H1 (cell line): ENCODE results near the gene MANSC1. TPM values are rescaled to one million over a fixed set of nuclear protein-coding genes. Genes with fewer than 3 reads are reported as not detected.
A peak's percentile ranks its signal among the peaks of the same experiment; 100 is the strongest.

Source experiments
- CTCF ChIA-PET: fragments of 300-600 bp; sonication (Branson Sonifier 250); formaldehyde crosslinking; loops from one replicate; lab custom pipeline; 2021; ENCODE audit not compliant: partially characterized antibody; lab: Charles Lee
- POLR2A ChIA-PET: fragments of 300-600 bp; sonication (Branson Sonifier 250); formaldehyde crosslinking; loops from one replicate; lab custom pipeline; 2021; ENCODE audit warnings: inconsistent platforms; ENCODE audit not compliant: partially characterized antibody; lab: Charles Lee
- DNase-seq, 2 experiments: peaks; one replicate each; pipeline versions ENCODE4 v3.0.0 to v3.0.0-alpha.2; 2010 to 2022; ENCODE audit warnings: low spot score in 2 of 2, low read depth in 1 of 2, mixed read lengths in 1 of 2
- FAIRE-seq: peaks from 2 replicates; lab custom pipeline; 2011; peaks lifted over from hg19 to GRCh38; lab: Jason Lieb, UNC
- H2AFZ ChIP-seq: 2 replicates; pipeline ENCODE4 v1.8.1; 2012; ENCODE audit warnings: low read length, inconsistent platforms
- H2AK5ac ChIP-seq: 2 replicates; pipeline ENCODE4 v1.6.1; 2013; ENCODE audit warnings: low read depth, low read length
- H2BK120ac ChIP-seq: replicated peaks from 2 replicates; pipeline ENCODE3; 2013; ENCODE audit warnings: low read depth, low read length, inconsistent platforms
- H2BK12ac ChIP-seq: 2 replicates; pipeline ENCODE4 v1.6.1; 2013; ENCODE audit warnings: low read depth, low read length
- H2BK15ac ChIP-seq: 2 replicates; pipeline ENCODE4 v1.6.1; 2013; ENCODE audit warnings: low read length
- H2BK20ac ChIP-seq: 2 replicates; pipeline ENCODE4 v1.6.1; 2013; ENCODE audit warnings: low read length
- H2BK5ac ChIP-seq: 2 replicates; pipeline ENCODE4 v1.6.1; 2013; ENCODE audit warnings: low read depth, low read length
- H3K14ac ChIP-seq: 2 replicates; pipeline ENCODE4 v1.6.1; 2013; ENCODE audit warnings: inconsistent platforms; ENCODE audit not compliant: insufficient read length
- H3K18ac ChIP-seq: 2 replicates; pipeline ENCODE4 v1.6.1; 2013; ENCODE audit warnings: low read length; ENCODE audit errors: extremely low read depth
- H3K23ac ChIP-seq: 2 replicates; pipeline ENCODE4 v1.6.1; 2013; ENCODE audit warnings: inconsistent platforms; ENCODE audit not compliant: insufficient read length
- H3K23me2 ChIP-seq: 2 replicates; pipeline ENCODE4 v1.6.1; 2013; ENCODE audit warnings: low read depth, low read length
- H3K27ac ChIP-seq: 2 replicates; pipeline ENCODE4 v1.6.1; 2011; ENCODE audit warnings: low read depth, low read length, inconsistent platforms
- H3K27me3 ChIP-seq, 4 experiments: replicated peaks in 1 of 4; 1 replicate in 1 of 4; 2 replicates in 3 of 4; pipeline versions ENCODE4 v1.6.1 to v1.8.1; 2011 to 2013; ENCODE audit warnings: low read length in 3 of 4, mild to moderate bottlenecking in 3 of 4, inconsistent platforms in 2 of 4, mixed read lengths in 2 of 4, moderate library complexity in 1 of 4; ENCODE audit not compliant: control insufficient read depth in 3 of 4, insufficient read depth in 3 of 4; ENCODE audit errors: extremely low read depth in 1 of 4
- H3K36me3 ChIP-seq, 4 experiments: 2 replicates each; pipeline versions ENCODE4 v1.6.1 to v1.8.1; 2011 to 2013; ENCODE audit warnings: mild to moderate bottlenecking in 4 of 4, low read length in 3 of 4, moderate library complexity in 2 of 4, control low read depth in 1 of 4, inconsistent platforms in 1 of 4; ENCODE audit not compliant: insufficient read depth in 4 of 4, control insufficient read depth in 2 of 4
- H3K4ac ChIP-seq: replicated peaks from 2 replicates; pipeline ENCODE3; 2013; ENCODE audit warnings: low read length, low read depth, mixed read lengths, inconsistent platforms; ENCODE audit not compliant: insufficient read length
- H3K4me1 ChIP-seq, 4 experiments: replicated peaks in 1 of 4; 1 replicate in 1 of 4; 2 replicates in 3 of 4; pipeline versions ENCODE4 v1.6.1 to v1.8.1; 2011 to 2013; ENCODE audit warnings: low read length in 3 of 4, inconsistent platforms in 2 of 4, mixed read lengths in 1 of 4; ENCODE audit not compliant: insufficient read depth in 4 of 4, control insufficient read depth in 3 of 4
- H3K4me2 ChIP-seq, 2 experiments: 2 replicates each; pipeline versions ENCODE4 v1.6.1 to v1.8.1; 2011 to 2013; ENCODE audit warnings: low read depth in 2 of 2, low read length in 2 of 2, control low read depth in 1 of 2, inconsistent platforms in 1 of 2, mild to moderate bottlenecking in 1 of 2; ENCODE audit not compliant: insufficient read depth in 1 of 2
- H3K4me3 ChIP-seq, 4 experiments: fragments of 200-600, 300-600 bp in 1 of 4; sonication (generic), shearing (Covaris generic), sonication (Bioruptor Twin) in 1 of 4; 2 replicates each; pipeline versions ENCODE4 v1.5.1 to v1.8.1; 2011 to 2016; ENCODE audit warnings: low read length in 4 of 4, low read depth in 3 of 4, control low read depth in 2 of 4, inconsistent platforms in 2 of 4, mild to moderate bottlenecking in 2 of 4, mixed read lengths in 1 of 4, moderate library complexity in 1 of 4; ENCODE audit not compliant: insufficient read depth in 2 of 4; ENCODE audit errors: extremely low read depth in 1 of 4
- H3K56ac ChIP-seq: replicated peaks from 2 replicates; pipeline ENCODE3; 2013; ENCODE audit warnings: low read depth, mild to moderate bottlenecking, mixed read lengths, low read length, inconsistent platforms; ENCODE audit not compliant: insufficient read length
- H3K79me1 ChIP-seq: 2 replicates; pipeline ENCODE4 v1.6.1; 2013; ENCODE audit warnings: low read depth, low read length, control low read depth
- H3K79me2 ChIP-seq, 2 experiments: 2 replicates each; pipeline versions ENCODE4 v1.6.1 to v1.8.1; 2012 to 2013; ENCODE audit warnings: low read length in 2 of 2, mild to moderate bottlenecking in 2 of 2, inconsistent platforms in 1 of 2; ENCODE audit not compliant: insufficient read depth in 2 of 2, control insufficient read depth in 1 of 2
- H3K9ac ChIP-seq, 4 experiments: replicated peaks in 1 of 4; 1 replicate in 1 of 4; 2 replicates in 3 of 4; pipeline versions ENCODE4 v1.6.1 to v1.8.1; 2011 to 2013; ENCODE audit warnings: low read depth in 3 of 4, low read length in 3 of 4, control low read depth in 2 of 4, mild to moderate bottlenecking in 2 of 4, moderate library complexity in 2 of 4, inconsistent platforms in 1 of 4; ENCODE audit errors: extremely low read depth in 1 of 4
- H3K9me3 ChIP-seq, 2 experiments: 2 replicates each; pipeline versions ENCODE4 v1.6.1 to v1.8.1; 2012 to 2013; ENCODE audit warnings: mild to moderate bottlenecking in 2 of 2, moderate library complexity in 2 of 2, control low read depth in 1 of 2, inconsistent platforms in 1 of 2, low read depth in 1 of 2, low read length in 1 of 2, mixed read lengths in 1 of 2; ENCODE audit not compliant: insufficient read depth in 2 of 2
- H4K20me1 ChIP-seq, 2 experiments: replicated peaks in 1 of 2; 2 replicates each; pipeline versions ENCODE3 to v1.8.1; 2011 to 2013; ENCODE audit warnings: inconsistent platforms in 2 of 2, low read length in 2 of 2, mild to moderate bottlenecking in 1 of 2; ENCODE audit not compliant: insufficient read depth in 2 of 2, control insufficient read depth in 1 of 2
- H4K5ac ChIP-seq: 2 replicates; pipeline ENCODE4 v1.6.1; 2013; ENCODE audit warnings: low read length, low read depth, mixed read lengths, inconsistent platforms; ENCODE audit not compliant: insufficient read length
- H4K8ac ChIP-seq: 2 replicates; pipeline ENCODE4 v1.8.0; 2013; ENCODE audit warnings: mild to moderate bottlenecking, moderate library complexity, low read length, inconsistent platforms; ENCODE audit not compliant: insufficient read depth; ENCODE audit errors: extremely low read depth
- H4K91ac ChIP-seq: replicated peaks from 2 replicates; pipeline ENCODE3; 2013; ENCODE audit warnings: low read length, mixed read lengths, inconsistent platforms; ENCODE audit not compliant: insufficient read length
- BACH1 ChIP-seq: IDR thresholded peaks from 2 replicates; pipeline ENCODE4 v1.6.1; 2012; ENCODE audit warnings: low read length, improper control_type of control experiment
- BCL11A ChIP-seq, 2 experiments: IDR thresholded peaks; one replicate each; pipeline ENCODE4 v1.6.1; 2011; ENCODE audit warnings: low read depth in 2 of 2, low read length in 2 of 2, mild to moderate bottlenecking in 2 of 2
- CBX5 ChIP-seq: fragments of 300-800, 300-1000 bp; sonication (generic); IDR thresholded peaks from 2 replicates; pipeline ENCODE4 v1.7.1; 2016; ENCODE audit warnings: antibody characterized with exemption, low read length, low read depth
- CBX8 ChIP-seq: fragments of 300-800, 300-1000 bp; sonication (generic); IDR thresholded peaks from 2 replicates; pipeline ENCODE4 v1.7.1; 2016; ENCODE audit warnings: low read depth, low read length, borderline replicate concordance
- GABPA ChIP-seq: IDR thresholded peaks from 2 replicates; pipeline ENCODE4 v1.6.1; 2011; ENCODE audit warnings: mild to moderate bottlenecking, low read length, moderate library complexity, borderline replicate concordance; ENCODE audit not compliant: insufficient read depth
- NRF1 ChIP-seq: IDR thresholded peaks from 2 replicates; pipeline ENCODE4 v1.6.1; 2011; ENCODE audit warnings: mild to moderate bottlenecking, low read depth, low read length, improper control_type of control experiment
- RBBP5 ChIP-seq: IDR thresholded peaks from 2 replicates; pipeline ENCODE4 v1.7.1; 2012; ENCODE audit warnings: low read depth, mild to moderate bottlenecking, inconsistent platforms, low read length, moderate library complexity, borderline replicate concordance
- SIN3A ChIP-seq, 2 experiments: IDR thresholded peaks in 1 of 2; conservative IDR thresholded peaks in 1 of 2; 2 replicates each; pipeline ENCODE4 v1.6.1; 2011 to 2012; ENCODE audit warnings: low read length in 2 of 2, improper control_type of control experiment in 1 of 2, low read depth in 1 of 2, mild to moderate bottlenecking in 1 of 2
- SIRT6 ChIP-seq: IDR thresholded peaks from one replicate; pipeline ENCODE4 v1.7.1; 2012; ENCODE audit warnings: low read length, inconsistent platforms
- SP1 ChIP-seq: IDR thresholded peaks from 2 replicates; pipeline ENCODE4 v1.6.1; 2011; ENCODE audit warnings: low read depth, low read length
- TBP ChIP-seq: IDR thresholded peaks from 2 replicates; pipeline ENCODE4 v1.6.1; 2011; ENCODE audit warnings: low read depth, low read length, improper control_type of control experiment
- TCF12 ChIP-seq: IDR thresholded peaks from 2 replicates; pipeline ENCODE4 v1.6.1; 2011; ENCODE audit warnings: low read depth, mild to moderate bottlenecking, low read length
- WGBS, 2 experiments: shearing (Covaris generic) in 1 of 2; methylation state at CpG; one replicate each; pipeline versions ENCODE4 v1.1.6 to v1.1.7; 2013 to 2015; ENCODE audit warnings: low lambda C conversion rate in 2 of 2, mixed read lengths in 2 of 2, inconsistent platforms in 1 of 2, low coverage in 1 of 2, missing lambda C conversion rate in 1 of 2; ENCODE audit not compliant: insufficient replicate concordance in 2 of 2, insufficient coverage in 1 of 2, insufficient read length in 1 of 2; ENCODE audit errors: extremely low coverage in 1 of 2, missing lambda C conversion rate in 1 of 2; 5-methylcytosine and 5-hydroxymethylcytosine counted together
- polyA plus RNA-seq, 7 experiments: library from polyadenylated mRNA; depleted of rRNA in 3 of 7; stranded (reverse) in 5 of 7; unstranded in 2 of 7; fragments of >200 nt in 5 of 7; fragments of 200-250 nt in 2 of 7; gene quantifications; 1 replicate in 5 of 7; 2 replicates in 1 of 7; 4 replicates in 1 of 7; pipeline versions ENCODE4 v1.2.1 to v1.2.3, GENCODE V29; 2011 to 2013; ENCODE audit warnings: missing spikeins in 2 of 7, mixed read lengths in 2 of 7
- total RNA-seq: library from RNA; stranded (reverse); fragmentation: NEBNext Ultra II Directional; extraction: Animal tissue kit (Norgen Biotek cat#: 25700); gene quantifications from 2 replicates; pipeline ENCODE4 v1.2.1, GENCODE V29; 2021

Gene MANSC1
- total and polyA plus RNA-seq, 2 of the 8 experiments (the other 6 are each of a cell fraction or from before 2014, with no cell fraction given), result 2.0 to 8.9 TPM

- Histone ChIP-seq H3K4ac (peak overlapping the region; percentile 3), H4K20me1 (no peaks in the 10 kb centered on the region), H3K27ac (no peak overlapping the region), H3K23me2 (no peaks in the 10 kb centered on the region), H3K9ac (no peak overlapping the region; a peak in 1 of 7 replicates), H4K91ac (peak overlapping the region; percentile 89), H3K4me1 (peaks cover 4 to 8% (median 7%) of the 10 kb centered on the region in 4 experiments; a peak in 5 of 7 replicates), H2BK120ac (peak overlapping the region; percentile 67), H3K4me2 (peak overlapping the region; percentile 25 to 65), H3K4me3 (peak overlapping the region in 1 of 4 experiments; percentile 8; a peak in 1 of 8 replicates), H2BK12ac (peak overlapping the region; percentile 91), H2AK5ac (peak overlapping the region; percentile 92; the same call in 1 of the 2 replicates), H3K9me3 (no peaks in the 10 kb centered on the region), H2BK20ac (peak overlapping the region; percentile 98), H3K27me3 (no peaks in the 10 kb centered on the region), H2AFZ (no peak overlapping the region; the same call in 1 of the 2 replicates), H3K14ac (no peak overlapping the region), H4K8ac (no peak overlapping the region), H3K23ac (no peak overlapping the region), H3K18ac (peak overlapping the region; percentile 96), H2BK5ac (peak overlapping the region; percentile 97), H3K56ac (no peak overlapping the region), H3K79me1 (no peaks in the 10 kb centered on the region), H2BK15ac (peak overlapping the region; percentile 83; the same call in 1 of the 2 replicates), H3K36me3 (peaks cover 0 to 4% (median 1%) of the 10 kb centered on the region in 4 experiments; a peak in 1 of 8 replicates), H4K5ac (peak overlapping the region; percentile 16), H3K79me2 (no peaks in the 10 kb centered on the region)
- DNase-seq, result peak in 1 of 2 experiments; percentile 27
- WGBS, 2 experiments, result 39% methylated on average over 7 of the region's 7 CpGs; no CpG with 5 or more reads in 1 of the 2 experiments
- ChIA-PET CTCF (interaction anchor here (0.6 to 1.9 kb wide), 19 partner anchors 8 to 352 kb away, joined by 3 to 8 read pairs (median 3); no protein-coding TSS in a partner anchor), POLR2A (interaction anchor here (1.0 to 1.3 kb wide), 3 partner anchors 13 to 80 kb away, joined by 3 to 5 read pairs (median 4); no protein-coding TSS in a partner anchor)
- peak; percentile 78 for FAIRE-seq
- TF ChIP-seq GABPA (no peak), SP1 (no peak), SIRT6 (no peak), BCL11A (IDR thresholded peaks at IDR 0.05; ENCODE audit: low read depth in 2 of 2, low read length in 2 of 2) (no peak), TBP (no peak), RBBP5 (no peak), CBX5 (no peak), BACH1 (no peak), CBX8 (no peak), NRF1 (no peak), TCF12 (0 out of 2 replicates have a peak, but pooled peaks have one; percentile 20), SIN3A (conservative IDR thresholded peaks at IDR 0.05 in 1 of 2, IDR thresholded peaks at IDR 0.05 in 1 of 2; ENCODE audit: low read depth in 1 of 2, low read length in 2 of 2) (peak; percentile 35 to 51; a peak in 1 of 4 replicates)
Observed at GRCh38 chr12:12384571-12385340, 34.7 kb upstream of the MANSC1 start.
